ENCODE results near the gene ACSM6. TPM values are rescaled to one million over a fixed set of nuclear protein-coding genes. Genes with fewer than 3 reads are reported as not detected.

ACSM6 gene
- total RNA-seq, 1 donor from 2014 or later: not detected

GRCh38 chr10:95264227-95265051, 70.4 kb downstream of the ACSM6 start:
- DNase-seq (ENCODE audit: low spot score in 2 of 2): no peak
- no peak for FAIRE-seq

- FAIRE-seq (no peak), DNase-seq (ENCODE audit: low spot score in 2 of 2) (no peak)
These were observed 71.5 kb downstream of the ACSM6 start for GRCh38 chr10:95265572-95265971.

- FAIRE-seq (no peak), DNase-seq (ENCODE audit: low spot score in 2 of 2) (no peak)
These were observed 72.6 kb downstream of the ACSM6 start for GRCh38 chr10:95266674-95267095.

- FAIRE-seq (peak; percentile 52), DNase-seq (ENCODE audit: low spot score in 2 of 2) (no peak)
These were observed 73.2 kb downstream of the ACSM6 start for GRCh38 chr10:95267251-95267650.

GRCh38 chr10:95268438-95268837, 74.4 kb downstream of the ACSM6 start:
- DNase-seq (ENCODE audit: low spot score in 2 of 2) (no peak), FAIRE-seq (no peak)

GRCh38 chr10:95273393-95274312, 79.6 kb downstream of the ACSM6 start:
- DNase-seq (ENCODE audit: low spot score in 2 of 2): no peak
- FAIRE-seq: no peak

GRCh38 chr10:95275726-95276366, 81.8 kb downstream of the ACSM6 start:
- DNase-seq (ENCODE audit: low spot score in 2 of 2): no peak
- FAIRE-seq: no peak

- DNase-seq (ENCODE audit: low spot score in 2 of 2): no peak
- no peak for FAIRE-seq
These were observed 82.5 kb downstream of the ACSM6 start for GRCh38 chr10:95276367-95277200.

GRCh38 chr10:95277201-95277570, 83.1 kb downstream of the ACSM6 start:
- DNase-seq (ENCODE audit: low spot score in 2 of 2) (no peak), FAIRE-seq (no peak)

- DNase-seq (ENCODE audit: low spot score in 2 of 2) (no peak), FAIRE-seq (no peak)
These were observed 83.6 kb downstream of the ACSM6 start for GRCh38 chr10:95277614-95278013.

Small RNA genes lying within 50 kb of the gene (small RNA-seq; reads per million reads assigned to genes)
- gene AL157834.3: not detected

Other genes with a start within 250 kb of the ACSM6 start
- 1.2 TPM for gene CYP2C8, start 124.7 kb upstream of the ACSM6 start, total RNA-seq
- 2.4 TPM for gene PDLIM1, start 96.8 kb downstream of the ACSM6 start, total RNA-seq